NCI-H2196 (cell line): ENCODE measurements around the gene SERPINH1.
A peak's percentile ranks its signal among the peaks of the same experiment; 100 is the strongest.
"Not testable (repeated sequence)": the region's sequence is repeated elsewhere in the genome, so short reads cannot be mapped to it uniquely, and the experiment has no call there.

ENCODE experiments used
- DNase-seq: peaks from one replicate; lab custom pipeline; 2025; ENCODE audit not compliant: unreplicated experiment; lab: John Stamatoyannopoulos, UW

Gene SERPINH1

GRCh38 chr11:75572744-75573143, 10.7 kb downstream of the SERPINH1 start:
- no peak for DNase-seq

GRCh38 chr11:75574698-75575602, 12.9 kb downstream of the SERPINH1 start:
- DNase-seq: no peak

- no peak for DNase-seq
Observed at GRCh38 chr11:75576017-75576416, 14.0 kb downstream of the SERPINH1 start.

- DNase-seq: no peak
Observed at GRCh38 chr11:75576499-75576918, 14.5 kb downstream of the SERPINH1 start.

- DNase-seq: peak; percentile 11
Observed at GRCh38 chr11:75577207-75577606, 15.2 kb downstream of the SERPINH1 start.

GRCh38 chr11:75578977-75579376, 16.9 kb downstream of the SERPINH1 start:
- no peak for DNase-seq

- DNase-seq: no peak
Observed at GRCh38 chr11:75579841-75580240, 17.8 kb downstream of the SERPINH1 start.

- DNase-seq: no peak
Observed at GRCh38 chr11:75582506-75582894, 20.4 kb downstream of the SERPINH1 start.

- DNase-seq: peak; percentile 23
Observed at GRCh38 chr11:75582895-75583717, 21.1 kb downstream of the SERPINH1 start.

- no peak for DNase-seq
Observed at GRCh38 chr11:75583718-75584658, 21.9 kb downstream of the SERPINH1 start.

GRCh38 chr11:75584659-75585292, 22.7 kb downstream of the SERPINH1 start:
- not testable (repeated sequence) for DNase-seq

GRCh38 chr11:75585293-75585670, 23.2 kb downstream of the SERPINH1 start:
- DNase-seq: no peak

GRCh38 chr11:75586395-75586794, 24.3 kb downstream of the SERPINH1 start:
- no peak for DNase-seq

GRCh38 chr11:75588051-75588481, 26.0 kb downstream of the SERPINH1 start:
- DNase-seq: no peak

GRCh38 chr11:75589051-75589450, 27.0 kb downstream of the SERPINH1 start:
- no peak for DNase-seq

- no peak for DNase-seq
Observed at GRCh38 chr11:75589933-75590332, 27.9 kb downstream of the SERPINH1 start.

GRCh38 chr11:75591371-75591770, 29.3 kb downstream of the SERPINH1 start:
- DNase-seq: no peak

GRCh38 chr11:75591966-75592365, 29.9 kb downstream of the SERPINH1 start:
- no peak for DNase-seq

GRCh38 chr11:75592715-75593114, 30.7 kb downstream of the SERPINH1 start:
- peak; percentile 73 for DNase-seq

- DNase-seq: peak; percentile 60
Observed at GRCh38 chr11:75593286-75593915, 31.3 kb downstream of the SERPINH1 start.
